ENCODE measurements around the gene PRCC. TPM values are rescaled to one million over a fixed set of nuclear protein-coding genes. Genes with fewer than 3 reads are reported as not detected.

Gene PRCC
- total and polyA plus RNA-seq, 2 of the 8 experiments (the other 6 are each of a cell fraction or from before 2014, with no cell fraction given), result 95.2 to 115 TPM

GRCh38 chr1:156838972-156839371 is 71.6 kb downstream of the PRCC start (continued):
- no peak for TF ChIP-seq HDAC6 (IDR thresholded peaks at IDR 0.05; ENCODE audit: low read depth, low read length)
- no peak for TF ChIP-seq RNF2 (IDR thresholded peaks at IDR 0.05; ENCODE audit: borderline replicate concordance, low read depth, low read length, missing control alignments, poor library complexity, severe bottlenecking)
- TF ChIP-seq RAD21 (IDR thresholded peaks at IDR 0.05 in 1 of 2, conservative IDR thresholded peaks at IDR 0.05 in 1 of 2; ENCODE audit: low read depth in 2 of 2, low read length in 2 of 2), result peak; percentile 90 to 94
- TF ChIP-seq GABPA (IDR thresholded peaks at IDR 0.05; ENCODE audit: borderline replicate concordance, insufficient read depth, low read length), result no peak; the same call in 1 of the 2 replicates
- peak; percentile 8; the same call in 1 of the 2 replicates for TF ChIP-seq CEBPB (IDR thresholded peaks at IDR 0.05; ENCODE audit: low read depth, low read length)
- no peak for TF ChIP-seq EP300 (IDR thresholded peaks at IDR 0.05; ENCODE audit: borderline replicate concordance in 1 of 2, low read depth in 2 of 2, low read length in 2 of 2)
- TF ChIP-seq POLR2A (IDR thresholded peaks at IDR 0.05; ENCODE audit: control extremely low read depth in 1 of 2, low read depth in 2 of 2, low read length in 2 of 2), result no peak
- TF ChIP-seq CBX8 (IDR thresholded peaks at IDR 0.05; ENCODE audit: borderline replicate concordance, low read depth, low read length), result no peak
